ENCODE results near the gene ERN1. TPM values are rescaled to one million over a fixed set of nuclear protein-coding genes. Genes with fewer than 3 reads are reported as not detected.

The ERN1 gene
- total RNA-seq, 1 donor from 2014 or later, result 7.1 TPM

GRCh38 chr17:64005734-64006167 is 124.2 kb downstream of the ERN1 start:
- DNase-seq (ENCODE audit: missing footprints) (no peak), ATAC-seq (no peak)
- intact Hi-C loops (cut with DNase I), result no loop called here

- intact Hi-C loops (cut with DNase I), result no loop called here
- DNase-seq (ENCODE audit: missing footprints) (no peak), ATAC-seq (no peak)
Observed at GRCh38 chr17:64004903-64005733, 124.8 kb downstream of the ERN1 start.

GRCh38 chr17:64004218-64004770 is 125.7 kb downstream of the ERN1 start:
- no peak for ATAC-seq
- intact Hi-C loops (cut with DNase I), result no loop called here
- DNase-seq (ENCODE audit: missing footprints), result no peak

GRCh38 chr17:64003526-64004121 is 126.3 kb downstream of the ERN1 start:
- ATAC-seq (no peak), DNase-seq (ENCODE audit: missing footprints) (no peak)
- intact Hi-C loops (cut with DNase I), result no loop called here

- DNase-seq (ENCODE audit: missing footprints), result no peak
- intact Hi-C loops (cut with DNase I), result no loop called here
- ATAC-seq, result no peak
Observed at GRCh38 chr17:64002658-64003525, 127.1 kb downstream of the ERN1 start.

GRCh38 chr17:64001763-64002529 is 128.0 kb downstream of the ERN1 start:
- DNase-seq (ENCODE audit: missing footprints) (no peak), ATAC-seq (peak; percentile 45)
- intact Hi-C loops (cut with DNase I), result no loop called here

- ATAC-seq, result no peak
- no peak for DNase-seq (ENCODE audit: missing footprints)
- intact Hi-C loops (cut with DNase I), result no loop called here
Observed at GRCh38 chr17:64001091-64001579, 128.8 kb downstream of the ERN1 start.

GRCh38 chr17:63999680-64000531 is 130.0 kb downstream of the ERN1 start:
- DNase-seq (ENCODE audit: missing footprints), result no peak

GRCh38 chr17:63998721-63999679 is 130.9 kb downstream of the ERN1 start:
- DNase-seq (ENCODE audit: missing footprints) (no peak), ATAC-seq (no peak)
- intact Hi-C loops (cut with DNase I), result no loop called here

More at GRCh38 chr17:63999680-64000531, 130.0 kb downstream of the ERN1 start:
- intact Hi-C loops (cut with DNase I), result no loop called here
- no peak for ATAC-seq

GRCh38 chr17:63998050-63998720 is 131.8 kb downstream of the ERN1 start, which contains the start of gene PRR29:
Gene PRR29 (plus strand): TSS chr17:63998351. CDS start chr17:63998365, 14 bp downstream.
- DNase-seq (ENCODE audit: missing footprints) (peak; percentile 87), ATAC-seq (peak; percentile 44)
- intact Hi-C loops (cut with DNase I), result no loop called here

GRCh38 chr17:63997341-63998048 is 132.4 kb downstream of the ERN1 start:
- intact Hi-C loops (cut with DNase I), result no loop called here
- ATAC-seq, result no peak
- no peak for DNase-seq (ENCODE audit: missing footprints)

- intact Hi-C loops (cut with DNase I), result no loop called here
- DNase-seq (ENCODE audit: missing footprints) (no peak), ATAC-seq (no peak)
Observed at GRCh38 chr17:63996430-63997182, 133.3 kb downstream of the ERN1 start.

- ATAC-seq (no peak), DNase-seq (ENCODE audit: missing footprints) (no peak)
- intact Hi-C loops (cut with DNase I), result no loop called here
Observed at GRCh38 chr17:63995626-63996025, 134.3 kb downstream of the ERN1 start.

- intact Hi-C loops (cut with DNase I), result loop anchor here (5.0 kb wide), 1 partner anchor 61 kb away; the partner anchor contains the start of gene CD79B
- DNase-seq (ENCODE audit: missing footprints) (no peak), ATAC-seq (no peak)
Observed at GRCh38 chr17:63993368-63993985, 136.5 kb downstream of the ERN1 start.

Data from Right ventricle myocardium inferior (tissue), 1 donor.